Stimulated activated CD4-positive, alpha-beta T cell treated with anti-CD3 and anti-CD28 coated beads, Interleukin-2, amount 100 ng/mL, for 4 hours (primary cell): ENCODE data around the gene ZNF839.

ENCODE experiments used
- DNase-seq: peaks from one replicate; pipeline ENCODE4 v3.0.0-alpha.2; 2020; ENCODE audit warnings: low read depth

The ZNF839 gene

GRCh38 chr14:102387086-102387485 is 67.5 kb downstream of the ZNF839 start:
- no peak for DNase-seq

GRCh38 chr14:102389246-102389645 is 69.7 kb downstream of the ZNF839 start:
- no peak for DNase-seq

- DNase-seq: no peak
These were observed 70.7 kb downstream of the ZNF839 start for GRCh38 chr14:102390064-102390855.
